GM18867 (cell line): Measurements from ENCODE around the gene CYB5R3.
"Not testable (repeated sequence)": the region's sequence is repeated elsewhere in the genome, so short reads cannot be mapped to it uniquely, and the experiment has no call there.

Source experiments
- ATAC-seq: cut with Tn5 transposase; IDR thresholded peaks from one replicate; pipeline ENCODE4 v1.9.1; 2021; ENCODE audit warnings: mild to moderate bottlenecking, moderate library complexity; ENCODE audit not compliant: unreplicated experiment

CYB5R3 gene

DNA sequence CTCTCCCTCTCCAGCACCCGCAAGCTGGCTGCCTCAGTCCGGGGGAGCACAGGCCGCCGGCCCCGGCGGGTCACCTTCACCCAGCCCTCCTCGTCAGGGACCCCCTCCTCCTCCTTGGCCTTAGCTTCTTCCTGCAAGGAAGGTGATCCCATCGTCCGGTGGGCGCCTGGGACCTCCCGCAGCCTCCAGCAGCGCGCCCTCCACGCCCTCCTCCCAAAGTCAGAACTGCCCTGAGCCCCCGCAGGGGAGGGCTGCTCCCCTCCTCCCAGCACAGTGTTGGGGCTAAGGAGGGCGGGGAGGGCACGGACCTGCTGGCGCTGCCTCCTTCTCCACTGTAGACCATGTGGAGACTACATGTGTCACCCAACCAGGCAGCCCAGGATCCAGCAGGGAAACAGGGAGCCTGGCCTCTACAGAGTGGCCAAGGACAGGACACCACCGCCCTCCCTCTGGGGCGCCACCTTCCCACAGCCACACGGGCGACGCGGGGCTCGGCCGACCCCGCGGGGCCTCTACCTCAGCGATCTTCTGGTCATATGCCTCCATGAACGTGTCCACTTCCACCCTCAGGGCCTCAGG is 73.1 kb downstream of the CYB5R3 start:
- ATAC-seq, result not testable (repeated sequence)

DNA sequence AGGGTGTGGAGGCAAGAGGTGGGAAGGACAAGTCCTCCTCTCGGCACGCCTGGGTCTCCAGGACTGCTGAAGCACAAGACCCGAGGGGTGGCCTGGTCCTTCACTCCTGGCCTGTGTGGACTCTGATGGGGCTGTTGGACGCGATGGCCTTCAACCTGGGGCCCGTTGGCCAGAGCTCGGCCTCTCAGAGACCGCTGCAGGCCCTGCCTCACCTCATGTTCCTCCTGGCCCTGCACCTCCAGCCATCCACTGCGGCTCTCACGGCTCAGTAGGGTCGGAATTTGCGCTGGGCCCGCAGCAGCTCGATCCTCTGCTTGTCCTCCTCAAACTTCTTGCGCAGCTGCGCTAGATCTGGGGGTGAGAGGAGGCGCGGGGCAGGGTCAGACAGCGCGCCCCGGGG is 74.7 kb downstream of the CYB5R3 start:
- not testable (repeated sequence) for ATAC-seq

DNA sequence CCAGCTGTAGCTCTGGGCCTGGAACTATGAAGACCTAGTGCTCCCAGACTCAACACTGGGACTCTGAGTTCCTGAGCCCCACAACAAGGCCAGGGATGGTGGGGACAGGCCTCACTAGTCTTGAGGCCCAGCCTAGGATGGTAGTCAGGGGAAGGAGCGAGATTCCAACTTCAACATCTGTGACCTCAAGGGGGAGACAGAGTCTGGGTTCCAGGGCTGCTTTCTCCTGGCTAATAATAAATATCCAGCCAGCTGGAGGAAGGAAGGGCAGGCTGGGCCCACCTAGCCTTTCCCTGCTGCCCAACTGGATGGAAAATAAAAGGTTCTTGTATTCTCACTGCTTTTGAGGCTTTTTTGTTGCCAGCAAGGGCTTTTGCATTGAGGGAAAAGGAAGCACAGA is 75.1 kb downstream of the CYB5R3 start:
- ATAC-seq, result not testable (repeated sequence)

DNA sequence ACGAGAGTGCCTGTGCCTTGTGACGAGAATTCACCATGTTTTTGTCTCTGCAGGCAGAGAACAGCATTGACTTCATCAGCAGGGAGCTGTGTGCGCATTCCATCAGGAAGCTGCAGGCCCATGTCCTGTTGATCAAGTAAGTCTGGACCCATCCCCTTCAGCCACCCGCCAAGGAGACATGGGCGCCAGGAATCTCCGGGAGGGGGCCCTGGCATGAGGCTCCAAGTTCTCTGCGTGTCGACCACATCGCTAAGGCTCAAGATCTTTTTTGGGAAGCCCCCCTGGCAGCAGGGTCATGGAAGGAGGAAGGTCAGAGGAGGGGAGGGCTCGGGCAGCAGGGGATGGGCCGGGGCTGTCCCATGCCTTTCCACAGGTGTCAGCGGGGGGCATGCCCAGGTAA is 78.1 kb downstream of the CYB5R3 start:
- not testable (repeated sequence) for ATAC-seq

DNA sequence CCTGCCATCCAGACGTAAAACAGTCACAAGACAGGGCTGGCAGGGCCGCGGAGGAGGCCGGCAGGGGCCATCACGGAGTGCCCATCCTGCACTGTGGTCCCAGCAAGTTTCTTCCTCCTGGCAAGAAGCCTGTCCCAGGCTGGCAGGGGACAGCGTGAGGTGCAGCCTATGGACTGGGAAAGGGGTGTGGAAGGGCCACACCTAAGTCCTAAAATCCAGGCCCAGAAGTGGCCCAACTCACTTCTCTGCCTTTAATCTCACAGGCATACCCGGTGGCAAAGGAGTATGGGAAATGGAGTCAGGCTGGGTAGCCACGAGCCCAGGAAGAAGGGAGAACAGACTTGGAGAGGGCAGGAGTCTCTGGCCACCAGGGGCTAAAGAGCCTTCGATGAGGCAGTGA is 78.6 kb downstream of the CYB5R3 start:
- ATAC-seq, result not testable (repeated sequence)

DNA sequence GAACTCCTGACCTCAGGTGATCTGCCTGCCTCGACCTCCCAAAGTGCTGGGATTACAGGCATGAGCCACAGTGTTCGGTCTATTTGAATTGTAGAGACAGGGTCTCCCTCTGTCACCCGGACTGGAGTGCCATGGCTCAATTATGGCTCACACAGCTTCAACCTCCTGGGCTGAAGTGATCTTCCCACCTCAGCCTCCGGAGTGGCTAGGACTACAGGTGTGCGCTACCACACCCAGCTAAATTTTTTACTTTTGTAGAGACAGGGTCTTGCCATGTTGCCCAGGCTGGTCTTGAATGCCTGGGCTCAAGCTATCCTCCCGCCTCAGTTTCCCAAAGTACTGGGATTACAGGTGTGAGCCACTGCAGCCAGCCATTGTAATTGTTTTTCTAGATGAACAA is 81.2 kb downstream of the CYB5R3 start:
- not testable (repeated sequence) for ATAC-seq
